ENCODE measurements around the gene PPARGC1A.
A peak's percentile ranks its signal among the peaks of the same experiment; 100 is the strongest.

PPARGC1A gene

DNA sequence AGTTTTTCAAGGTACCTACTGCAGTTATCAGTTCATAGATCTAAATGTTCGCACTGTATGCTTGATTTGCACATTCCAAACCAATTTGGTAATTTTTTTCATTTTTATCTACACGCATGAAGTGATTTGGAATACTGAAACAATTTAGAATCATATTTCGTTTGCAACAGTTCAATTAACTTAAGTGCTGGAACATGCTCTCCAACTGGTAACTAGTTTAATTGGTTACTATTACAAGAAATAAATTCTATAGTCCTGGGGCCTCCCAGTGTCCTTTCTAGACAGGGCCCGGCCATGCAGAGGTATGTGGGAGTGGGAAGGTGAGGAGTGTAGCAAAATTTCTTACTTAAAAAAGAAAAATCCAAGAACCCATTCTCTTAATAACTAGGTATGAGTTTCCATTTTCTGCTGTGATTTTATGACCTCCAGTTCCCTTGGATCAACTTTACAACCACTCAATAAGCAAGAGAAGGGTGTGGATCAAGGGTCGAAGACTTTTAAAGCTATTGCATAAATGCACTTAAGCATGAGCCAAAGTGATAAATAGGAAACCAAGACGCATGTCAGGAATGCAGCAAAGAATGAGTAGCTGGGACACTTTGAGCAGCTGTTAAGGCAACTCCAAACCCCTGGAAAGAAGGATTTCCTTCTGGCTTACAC lies 106.9 kb downstream of the PPARGC1A start:
- no peak for TF ChIP-seq CTCF (conservative IDR thresholded peaks at IDR 0.05; ENCODE audit: low read depth, low read length)
- DNase-seq (ENCODE audit: low read depth) = no peak
- H3K4me3 ChIP-seq (ENCODE audit: low read depth, low read length) = no peak overlapping the region

DNA sequence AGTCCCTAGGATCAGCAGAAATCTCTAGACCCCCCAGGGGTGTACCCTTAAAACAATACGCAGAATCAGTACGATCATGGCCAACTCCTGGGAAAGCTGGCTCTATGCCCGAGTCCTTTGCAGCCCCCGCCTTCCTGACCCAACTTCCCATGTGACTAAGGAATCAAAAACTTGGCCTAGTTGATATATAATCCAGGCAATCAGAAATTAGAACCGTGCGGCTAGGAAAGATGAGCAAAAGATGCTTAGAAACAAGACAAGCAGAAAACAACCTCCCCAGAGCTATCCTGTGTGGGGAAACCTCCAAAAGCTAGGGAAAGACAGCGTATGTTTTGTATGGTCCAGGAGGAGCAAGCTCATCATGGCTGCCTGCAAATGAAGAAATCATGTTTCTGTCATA lies 110.0 kb downstream of the PPARGC1A start:
- no peak for DNase-seq (ENCODE audit: low read depth)
- TF ChIP-seq CTCF (conservative IDR thresholded peaks at IDR 0.05; ENCODE audit: low read depth, low read length) = no peak
- no peak overlapping the region for H3K4me3 ChIP-seq (ENCODE audit: low read depth, low read length)

DNA sequence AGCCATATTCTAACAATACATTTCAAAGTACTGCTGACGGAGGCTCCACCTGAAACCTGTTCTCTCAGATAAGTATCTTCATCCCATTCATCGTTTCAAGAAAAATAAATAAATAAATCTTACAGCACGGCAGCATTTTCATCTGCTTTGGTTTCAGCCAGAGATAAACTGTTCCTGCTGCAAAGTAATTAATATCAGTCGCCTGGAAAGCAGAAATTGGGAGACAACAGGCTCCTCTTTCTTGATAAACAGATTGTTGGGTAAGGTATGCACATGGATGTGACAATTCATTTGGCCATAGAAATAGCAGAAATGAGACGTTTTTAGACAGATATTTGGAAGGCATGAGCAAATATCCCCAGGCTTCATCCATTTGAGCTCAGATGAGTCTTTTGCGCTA lies 110.4 kb downstream of the PPARGC1A start:
- H3K4me3 ChIP-seq (ENCODE audit: low read depth, low read length) = no peak overlapping the region
- no peak for TF ChIP-seq CTCF (conservative IDR thresholded peaks at IDR 0.05; ENCODE audit: low read depth, low read length)
- DNase-seq (ENCODE audit: low read depth) = no peak

GRCh38 chr4:23775694-23776093 lies 114.2 kb downstream of the PPARGC1A start:
- TF ChIP-seq CTCF (conservative IDR thresholded peaks at IDR 0.05; ENCODE audit: low read depth, low read length) = no peak
- DNase-seq (ENCODE audit: low read depth) = no peak
- no peak overlapping the region for H3K4me3 ChIP-seq (ENCODE audit: low read depth, low read length)

GRCh38 chr4:23774909-23775308 lies 114.9 kb downstream of the PPARGC1A start:
- DNase-seq (ENCODE audit: low read depth) = no peak
- no peak for TF ChIP-seq CTCF (conservative IDR thresholded peaks at IDR 0.05; ENCODE audit: low read depth, low read length)

GRCh38 chr4:23773884-23774636 lies 115.8 kb downstream of the PPARGC1A start:
- H3K4me3 ChIP-seq (ENCODE audit: low read depth, low read length) = no peak overlapping the region
- no peak for DNase-seq (ENCODE audit: low read depth)
- no peak for TF ChIP-seq CTCF (conservative IDR thresholded peaks at IDR 0.05; ENCODE audit: low read depth, low read length)

More at GRCh38 chr4:23774909-23775308, 114.9 kb downstream of the PPARGC1A start:
- no peak overlapping the region for H3K4me3 ChIP-seq (ENCODE audit: low read depth, low read length)

GRCh38 chr4:23770011-23770410 lies 119.8 kb downstream of the PPARGC1A start:
- peak; percentile 2 for DNase-seq (ENCODE audit: low read depth)

More at GRCh38 chr4:23770011-23770410, 119.8 kb downstream of the PPARGC1A start:
- H3K4me3 ChIP-seq (ENCODE audit: low read depth, low read length) = no peak overlapping the region
- no peak for TF ChIP-seq CTCF (conservative IDR thresholded peaks at IDR 0.05; ENCODE audit: low read depth, low read length)

Measured in choroid plexus epithelial cell (primary cell).